H1 (cell line): ENCODE results near the gene SENP3.

Experiments used
- ATF3 ChIP-seq: IDR thresholded peaks from 2 replicates; pipeline ENCODE4 v1.6.1; 2011; ENCODE audit warnings: low read depth, mild to moderate bottlenecking, low read length; ENCODE audit not compliant: insufficient read depth
- CTCF ChIP-seq, 3 experiments: IDR thresholded peaks; 1 replicate in 2 of 3; 2 replicates in 1 of 3; pipeline versions ENCODE4 v1.5.1 to v1.6.1; 2011; ENCODE audit warnings: low read length in 3 of 3, mild to moderate bottlenecking in 3 of 3, inconsistent platforms in 2 of 3, low read depth in 1 of 3, moderate library complexity in 1 of 3; ENCODE audit not compliant: insufficient read depth in 1 of 3; ENCODE audit errors: control extremely low read depth in 1 of 3
- FOSL1 ChIP-seq: IDR thresholded peaks from 2 replicates; pipeline ENCODE4 v1.6.1; 2011; ENCODE audit warnings: mild to moderate bottlenecking, low read depth, low read length, moderate library complexity; ENCODE audit not compliant: insufficient read depth
- POLR2A ChIP-seq, 2 experiments: IDR thresholded peaks; 1 replicate in 1 of 2; 2 replicates in 1 of 2; pipeline ENCODE4 v1.6.1; 2011; ENCODE audit warnings: low read depth in 2 of 2, low read length in 2 of 2, mild to moderate bottlenecking in 2 of 2; ENCODE audit errors: control extremely low read depth in 1 of 2

GRCh38 chr17:7528842-7529241 is 32.9 kb upstream of the SENP3 start:
- TF ChIP-seq POLR2A (IDR thresholded peaks at IDR 0.05; ENCODE audit: control extremely low read depth in 1 of 2, low read depth in 2 of 2, low read length in 2 of 2): no peak
- TF ChIP-seq ATF3: no peak
- TF ChIP-seq FOSL1: no peak
- TF ChIP-seq CTCF (IDR thresholded peaks at IDR 0.05; ENCODE audit: control extremely low read depth in 1 of 3, insufficient read depth in 1 of 3, low read depth in 1 of 3, low read length in 3 of 3): no peak
